Measurements from ENCODE around the gene NVL.

NVL gene

GRCh38 chr1:224329842-224330753 lies at the start of gene NVL:
Gene NVL (minus strand): TSS chr1:224330172. CDS start chr1:224330127, 45 bp downstream.
- Histone ChIP-seq H3K27me3 (no peaks in the 10 kb centered on the region), H3K4me1 (ENCODE audit: control insufficient read depth in 1 of 2, insufficient read depth in 1 of 2, low read depth in 1 of 2, low read length in 1 of 2) (peaks cover 27 to 28% of the 10 kb centered on the region in 2 experiments), H3K4me3 (ENCODE audit: low read depth in 1 of 2, low read length in 1 of 2) (peak within 1 kb of the TSS; percentile 81 to 94), H3K27ac (peak within 1 kb of the TSS; percentile 90), H3K9me3 (no peaks in the 10 kb centered on the region), H3K36me3 (no peaks in the 10 kb centered on the region)
- TF ChIP-seq CTCF (IDR thresholded peaks at IDR 0.05): peak; percentile 8

GRCh38 chr1:224378855-224379631 lies 49.1 kb upstream of the NVL start:
- TF ChIP-seq CTCF (IDR thresholded peaks at IDR 0.05): no peak
- Histone ChIP-seq H3K4me3 (ENCODE audit: low read depth in 1 of 2, low read length in 1 of 2) (peak overlapping the region in 1 of 2 experiments; percentile 42), H3K36me3 (peaks cover 30% of the 10 kb centered on the region), H3K4me1 (ENCODE audit: control insufficient read depth in 1 of 2, insufficient read depth in 1 of 2, low read depth in 1 of 2, low read length in 1 of 2) (peaks cover 70 to 77% of the 10 kb centered on the region in 2 experiments), H3K27ac (peak overlapping the region; percentile 78), H3K27me3 (no peaks in the 10 kb centered on the region), H3K9me3 (no peaks in the 10 kb centered on the region)

- peaks cover 56 to 63% of the 10 kb centered on the region in 2 experiments for H3K4me1 ChIP-seq (ENCODE audit: control insufficient read depth in 1 of 2, insufficient read depth in 1 of 2, low read depth in 1 of 2, low read length in 1 of 2)
- peak overlapping the region; percentile 64 for H3K27ac ChIP-seq
These were observed 47.7 kb upstream of the NVL start for GRCh38 chr1:224377676-224378006.

GRCh38 chr1:224375059-224375458 lies 45.1 kb upstream of the NVL start:
- H3K4me1 ChIP-seq (ENCODE audit: control insufficient read depth in 1 of 2, insufficient read depth in 1 of 2, low read depth in 1 of 2, low read length in 1 of 2): peaks cover 37% of the 10 kb centered on the region in 2 experiments
- no peaks in the 10 kb centered on the region for H3K9me3 ChIP-seq
- H3K27me3 ChIP-seq: no peaks in the 10 kb centered on the region
- H3K27ac ChIP-seq: peak overlapping the region; percentile 41
- TF ChIP-seq CTCF (IDR thresholded peaks at IDR 0.05): no peak
- H3K36me3 ChIP-seq: peaks cover 66% of the 10 kb centered on the region
- H3K4me3 ChIP-seq (ENCODE audit: low read depth in 1 of 2, low read length in 1 of 2): no peak overlapping the region

More at GRCh38 chr1:224377676-224378006, 47.7 kb upstream of the NVL start:
- Histone ChIP-seq H3K27me3 (no peaks in the 10 kb centered on the region), H3K9me3 (no peaks in the 10 kb centered on the region), H3K36me3 (peaks cover 41% of the 10 kb centered on the region), H3K4me3 (ENCODE audit: low read depth in 1 of 2, low read length in 1 of 2) (no peak overlapping the region)
- TF ChIP-seq CTCF (IDR thresholded peaks at IDR 0.05): no peak

- Histone ChIP-seq H3K4me3 (ENCODE audit: low read depth in 1 of 2, low read length in 1 of 2) (no peak overlapping the region), H3K4me1 (ENCODE audit: control insufficient read depth in 1 of 2, insufficient read depth in 1 of 2, low read depth in 1 of 2, low read length in 1 of 2) (peaks cover 19% of the 10 kb centered on the region in 2 experiments), H3K9me3 (no peaks in the 10 kb centered on the region), H3K27me3 (no peaks in the 10 kb centered on the region), H3K27ac (peak overlapping the region; percentile 38), H3K36me3 (peaks cover 84% of the 10 kb centered on the region)
- TF ChIP-seq CTCF (IDR thresholded peaks at IDR 0.05): no peak
These were observed 43.1 kb upstream of the NVL start for GRCh38 chr1:224373008-224373590.

Data from neutrophil (primary cell).